GM21825 (cell line): ENCODE results near the gene DPH6.
A peak's percentile ranks its signal among the peaks of the same experiment; 100 is the strongest.

ENCODE experiments used
- ATAC-seq: cut with Tn5 transposase; IDR thresholded peaks from one replicate; pipeline ENCODE4 v1.9.1; 2021; ENCODE audit warnings: mild to moderate bottlenecking, moderate library complexity; ENCODE audit not compliant: unreplicated experiment

Gene DPH6

DNA sequence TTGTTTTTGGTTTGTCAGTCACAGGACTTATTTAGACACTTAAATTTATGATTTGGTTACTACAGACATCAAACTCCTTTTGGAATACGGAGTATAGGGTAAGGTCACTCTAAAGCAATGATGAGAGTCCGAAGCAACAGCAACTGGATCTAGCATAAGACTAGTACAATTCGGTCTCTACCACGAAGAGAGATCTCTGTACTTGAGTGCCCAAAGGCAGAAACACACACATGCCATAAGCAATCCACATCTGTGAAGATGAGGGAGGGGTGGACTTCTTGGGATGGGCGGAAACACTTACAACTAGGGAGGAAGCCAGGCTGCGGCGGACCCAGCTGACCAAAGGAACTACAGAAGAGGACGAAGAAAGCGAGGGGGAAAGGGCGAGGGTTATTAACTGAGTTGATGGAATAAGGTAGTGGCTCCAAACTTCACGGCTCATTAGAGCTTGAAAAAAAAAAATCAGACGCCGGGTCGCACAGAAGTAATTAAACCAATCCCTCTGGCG is 595 bp downstream of the DPH6 start:
- ATAC-seq, result peak; percentile 16

DNA sequence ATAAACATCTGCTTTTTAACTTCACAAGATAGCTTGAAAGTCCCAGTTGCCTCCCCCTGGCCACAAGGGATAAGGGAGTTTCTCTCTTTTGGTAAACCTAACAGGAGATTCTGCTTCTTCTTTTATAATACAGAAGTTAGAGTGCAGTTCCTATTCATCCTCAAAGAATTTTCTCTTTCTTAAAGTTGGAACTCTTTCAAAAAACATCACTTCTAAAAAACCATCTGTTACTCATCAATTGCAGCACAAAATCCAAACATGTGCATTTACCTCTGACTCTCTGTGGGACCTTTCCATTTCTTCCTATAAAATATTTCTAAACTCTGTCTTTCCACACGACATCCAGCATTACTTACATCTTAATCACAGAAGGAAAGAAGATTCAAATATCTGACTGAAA is 5.1 kb downstream of the DPH6 start:
- no peak for ATAC-seq

DNA sequence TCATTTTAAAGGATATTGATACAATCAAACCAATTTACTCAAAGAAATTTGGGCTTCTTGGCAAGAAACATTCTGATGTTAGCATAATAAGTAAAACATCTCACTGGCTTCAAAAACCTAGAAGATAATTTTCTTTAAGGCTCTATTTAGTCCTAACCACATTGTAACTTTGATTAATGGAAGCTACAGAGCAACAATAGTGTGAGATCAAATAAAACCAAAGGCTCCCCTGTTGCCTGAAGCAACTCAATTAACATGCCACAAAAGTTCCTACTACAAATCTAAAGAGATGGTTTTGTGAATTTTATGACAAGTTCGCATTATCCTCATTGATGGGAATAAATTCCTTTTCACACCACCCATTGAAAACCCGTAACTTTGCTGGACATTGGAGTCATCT is 5.9 kb downstream of the DPH6 start:
- ATAC-seq, result no peak

DNA sequence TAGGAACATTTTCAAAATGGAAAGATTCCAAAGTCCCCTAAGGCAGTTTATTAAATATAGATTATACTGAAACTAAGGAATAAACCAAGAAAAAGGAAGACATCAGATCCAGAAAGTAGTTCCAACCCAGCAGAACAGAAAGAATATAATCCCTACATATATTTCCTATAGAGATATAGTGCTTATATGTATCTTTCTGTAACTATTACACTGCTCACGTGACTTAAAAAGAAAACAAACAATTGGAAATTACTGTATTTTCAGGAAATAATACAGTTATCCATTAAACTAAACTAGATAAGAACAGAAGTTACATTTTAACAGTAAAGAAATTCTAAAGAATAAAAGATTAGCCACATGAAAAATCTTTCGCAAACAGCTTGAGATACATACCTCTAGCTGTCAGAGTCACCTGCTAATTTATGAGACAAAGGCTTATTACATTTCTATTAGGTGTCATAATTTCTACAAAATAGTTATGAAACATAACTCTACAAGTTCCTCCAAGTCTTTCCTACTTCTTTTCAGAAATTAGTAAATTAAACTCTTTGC is 10.5 kb downstream of the DPH6 start:
- no peak for ATAC-seq

DNA sequence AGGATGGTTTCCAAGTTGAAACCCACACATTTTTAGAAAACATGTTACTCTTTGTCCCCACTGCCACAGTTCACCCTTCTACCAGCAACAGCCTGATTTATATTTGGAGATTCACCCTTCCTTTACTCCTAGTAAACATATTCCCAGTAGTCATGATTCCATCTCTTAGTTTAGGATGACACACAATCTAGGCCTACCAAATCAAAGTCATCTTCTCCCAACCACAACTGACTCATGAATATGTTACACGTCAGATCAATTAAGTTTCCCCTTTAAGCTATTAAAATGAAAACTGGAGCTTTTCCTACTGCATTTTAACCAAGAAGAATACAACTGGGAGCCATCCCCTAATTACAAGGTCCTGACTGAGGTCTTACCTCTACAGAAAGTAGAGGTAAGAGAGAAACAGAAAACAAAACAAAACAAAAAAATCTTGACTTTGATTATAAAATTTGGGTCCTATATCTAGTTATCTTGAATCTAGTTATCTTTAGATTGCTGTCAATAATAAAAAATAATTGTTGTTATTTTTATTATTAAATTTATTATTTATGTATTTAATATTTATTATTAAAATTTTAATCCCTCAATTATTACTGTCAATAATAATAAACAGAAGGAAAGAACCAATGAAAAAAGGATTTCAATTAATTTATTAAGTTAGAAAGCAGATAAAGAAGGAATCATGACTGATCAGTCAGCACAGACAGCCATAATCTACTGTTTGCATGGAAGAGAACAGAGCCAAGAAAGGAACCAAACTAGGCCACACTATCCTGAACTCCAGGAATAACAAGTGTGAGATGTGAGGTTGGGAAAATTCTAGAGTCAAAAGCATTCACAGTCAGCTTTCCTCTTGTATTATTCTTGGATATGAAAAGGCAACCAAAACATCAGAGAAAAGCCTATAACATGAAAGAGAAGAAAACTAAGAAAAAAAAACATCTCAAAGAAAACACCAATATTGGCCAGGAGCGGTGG is 12.5 kb downstream of the DPH6 start:
- no peak for ATAC-seq

DNA sequence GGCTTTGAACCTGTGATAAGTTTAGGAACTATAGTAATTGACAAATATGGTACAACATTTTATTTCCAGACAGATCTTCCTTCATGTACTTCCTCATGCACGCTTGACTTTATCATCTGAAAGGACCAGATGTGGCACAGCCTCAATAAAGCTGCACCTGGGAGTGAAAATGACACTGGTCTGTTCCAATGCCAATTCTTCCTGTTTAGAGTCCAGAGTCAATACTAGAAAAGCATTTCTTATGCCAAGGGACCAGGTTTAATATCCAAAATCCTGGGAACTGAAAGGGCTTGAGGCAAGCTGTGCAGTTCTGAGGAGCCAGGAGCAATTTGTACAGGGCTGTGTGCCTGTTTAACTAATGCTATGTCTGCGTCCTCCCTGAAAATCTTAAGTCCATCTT is 15.3 kb downstream of the DPH6 start:
- no peak for ATAC-seq

DNA sequence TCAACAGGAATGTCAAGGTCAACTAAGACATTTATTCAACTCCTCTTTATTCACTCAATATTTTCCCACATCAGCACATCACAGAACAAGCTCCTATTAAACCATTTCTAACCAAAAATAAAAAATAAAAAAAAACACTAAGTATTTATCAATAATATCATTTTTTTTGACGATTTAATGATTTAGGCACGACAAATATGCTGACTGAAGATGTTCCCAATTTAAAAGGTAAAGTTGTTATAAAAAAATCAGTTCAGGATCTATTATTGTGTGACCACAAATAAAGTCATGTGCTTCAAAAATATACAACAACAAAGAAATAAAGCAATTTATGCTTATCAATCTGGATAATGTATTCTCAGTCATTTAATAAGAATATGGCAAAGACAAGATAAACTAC is 16.2 kb downstream of the DPH6 start:
- no peak for ATAC-seq

DNA sequence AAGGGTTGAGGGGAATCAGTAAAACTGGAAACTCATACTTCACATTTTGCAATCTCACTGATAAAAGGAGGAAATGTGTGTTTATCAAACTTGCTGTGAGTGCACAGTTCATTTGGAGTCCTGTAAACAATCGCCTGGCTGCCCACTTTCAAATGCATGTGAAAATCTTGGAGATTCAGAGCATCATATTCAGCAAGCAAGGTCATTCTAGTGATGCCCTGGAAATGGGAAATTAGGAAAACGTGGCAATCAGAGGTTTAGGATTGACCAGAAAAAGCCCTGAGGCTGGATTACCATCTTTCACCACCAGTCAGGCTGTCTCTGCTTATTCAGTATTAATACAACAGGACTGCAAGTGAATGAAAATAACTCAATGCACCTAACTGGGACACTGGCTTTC is 23.9 kb downstream of the DPH6 start:
- no peak for ATAC-seq

DNA sequence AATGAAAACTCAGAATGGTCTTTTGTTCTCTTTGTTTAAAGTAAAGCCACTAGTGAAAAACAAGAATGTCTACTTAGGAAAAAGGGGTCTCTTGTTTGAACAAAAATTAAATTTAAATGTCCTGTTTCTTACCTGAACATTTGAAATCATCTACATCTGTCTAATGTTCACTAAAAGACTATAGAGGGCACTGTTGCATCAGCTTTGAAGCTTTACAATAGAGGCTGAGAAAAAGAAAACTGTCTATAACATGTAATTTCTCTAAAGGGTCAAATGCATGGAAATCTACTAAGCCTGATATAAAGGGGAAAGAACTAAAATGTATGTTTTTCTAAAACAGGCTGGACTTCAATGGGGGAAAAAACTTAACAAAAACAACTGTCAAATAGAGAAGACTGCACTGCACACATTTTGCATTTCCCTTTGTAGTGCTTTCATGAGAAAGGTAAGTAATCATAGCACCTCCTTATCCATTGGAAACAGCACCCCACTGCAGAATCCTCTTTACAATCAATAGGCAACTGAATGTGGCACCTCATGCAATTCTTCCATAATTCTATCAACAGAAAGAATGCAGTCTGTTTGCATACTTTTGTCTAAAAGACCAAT is 26.3 kb downstream of the DPH6 start:
- ATAC-seq, result peak; percentile 67

DNA sequence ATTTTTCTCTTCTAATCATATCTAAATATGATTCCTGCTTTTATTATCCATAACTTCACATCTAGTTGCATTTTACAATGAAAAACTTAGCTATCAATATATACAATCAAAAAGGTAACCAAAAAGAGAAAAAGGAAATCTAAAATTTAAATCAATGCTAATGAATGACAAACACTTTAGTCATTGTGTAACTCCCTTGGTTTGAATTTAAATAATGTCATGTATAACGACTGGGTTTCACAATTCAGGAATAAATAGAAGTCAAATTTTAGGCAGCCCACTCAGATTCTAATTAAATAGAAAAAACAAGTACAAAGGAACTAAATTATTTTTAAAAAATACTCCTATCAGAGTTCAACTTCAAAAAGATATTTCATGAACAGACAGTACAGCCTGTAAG is 26.9 kb downstream of the DPH6 start:
- no peak for ATAC-seq

DNA sequence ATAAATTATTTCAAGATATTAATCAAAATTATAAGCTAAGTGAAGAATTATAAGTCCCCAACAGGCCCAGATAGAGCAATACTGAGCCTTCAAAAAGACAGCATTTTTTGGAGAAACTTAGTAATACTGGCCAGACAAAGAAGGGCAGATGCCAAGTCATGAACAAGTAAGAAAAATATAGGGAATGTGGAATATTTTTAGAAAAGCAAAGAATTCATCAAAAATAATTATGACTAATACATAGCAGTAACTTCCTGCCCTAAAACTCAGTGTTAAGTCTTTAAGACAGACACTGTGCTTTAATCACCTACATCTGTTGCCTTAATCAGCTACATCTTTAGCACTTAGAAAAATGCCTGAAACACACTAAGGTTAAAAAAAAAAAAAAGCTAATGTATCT is 31.2 kb downstream of the DPH6 start:
- ATAC-seq, result no peak

DNA sequence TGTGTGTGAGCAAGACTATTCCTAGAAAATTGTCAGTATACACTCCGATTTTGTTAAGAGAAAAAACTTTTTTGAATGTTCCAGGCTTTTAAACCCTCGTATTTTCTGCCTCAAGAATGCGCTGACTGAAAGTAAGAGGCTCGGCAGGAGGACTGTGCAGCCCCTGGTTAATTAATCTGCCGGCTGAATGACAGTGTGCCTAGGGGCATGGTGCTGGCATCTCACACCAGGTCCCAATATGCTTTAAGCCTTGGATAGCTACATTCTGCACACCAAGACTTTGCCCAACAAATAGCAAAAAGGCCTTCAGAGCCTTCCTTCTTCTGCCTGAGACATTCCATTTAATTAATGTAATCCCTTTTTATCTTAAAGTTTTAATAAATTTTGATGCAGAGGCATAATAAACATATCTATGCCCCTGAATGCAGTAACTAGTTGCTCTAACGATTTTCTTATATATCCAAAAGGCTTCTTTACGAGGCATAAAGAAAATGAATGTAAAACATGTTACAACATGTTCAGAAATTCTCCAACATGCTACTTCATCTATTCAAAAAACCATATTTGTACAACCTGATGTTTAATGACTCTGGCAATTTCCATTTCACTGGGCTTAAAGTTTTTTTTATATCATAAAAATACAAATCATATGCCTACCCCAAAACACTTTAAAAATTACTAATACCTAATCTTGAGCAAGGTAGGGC is 37.9 kb downstream of the DPH6 start:
- ATAC-seq, result no peak

DNA sequence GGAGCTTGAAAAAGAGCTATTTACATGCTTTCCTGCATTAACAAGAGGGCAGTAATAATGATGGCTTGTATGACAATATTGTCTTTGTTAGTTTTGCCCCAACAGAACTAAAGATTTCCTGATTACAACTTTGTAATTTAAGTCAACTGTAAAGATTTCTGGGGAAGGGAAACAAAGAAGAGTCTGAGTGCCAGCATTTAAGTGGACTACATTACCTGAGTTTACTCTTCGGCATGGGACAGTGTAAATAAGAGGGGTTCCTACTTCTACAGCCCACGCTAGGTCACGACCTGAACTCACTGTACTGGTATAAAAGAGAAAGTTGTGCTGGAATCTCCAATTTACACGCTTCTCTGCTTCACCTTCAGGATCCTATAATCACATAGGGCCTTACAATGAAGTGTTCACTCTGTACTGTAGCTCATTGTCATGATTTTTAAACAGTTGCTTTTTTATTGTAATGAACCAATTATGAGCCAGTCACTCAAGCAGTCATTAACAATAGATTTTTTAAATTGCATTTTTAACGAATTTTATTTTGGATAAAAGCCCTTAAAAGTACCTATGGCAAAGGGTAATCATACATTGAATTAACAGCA is 39.6 kb downstream of the DPH6 start:
- no peak for ATAC-seq

DNA sequence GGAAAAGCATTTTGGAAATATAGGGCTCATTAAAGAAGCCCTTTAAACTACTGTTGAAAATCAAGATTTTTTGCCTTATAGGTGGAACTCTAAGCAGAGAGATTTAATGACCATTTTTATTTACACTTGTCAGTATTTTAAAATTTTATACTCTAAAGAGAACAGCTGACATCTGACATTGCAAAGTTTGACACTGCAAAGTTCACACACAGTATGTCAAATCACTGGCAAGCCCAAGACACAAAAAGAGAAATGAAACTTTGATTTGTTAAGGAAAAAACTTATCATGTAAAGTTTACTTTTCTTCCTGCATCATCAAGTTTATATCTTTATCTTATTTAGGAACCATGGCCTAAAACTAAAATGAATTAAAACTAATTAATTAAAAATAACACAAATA is 40.2 kb downstream of the DPH6 start:
- no peak for ATAC-seq

DNA sequence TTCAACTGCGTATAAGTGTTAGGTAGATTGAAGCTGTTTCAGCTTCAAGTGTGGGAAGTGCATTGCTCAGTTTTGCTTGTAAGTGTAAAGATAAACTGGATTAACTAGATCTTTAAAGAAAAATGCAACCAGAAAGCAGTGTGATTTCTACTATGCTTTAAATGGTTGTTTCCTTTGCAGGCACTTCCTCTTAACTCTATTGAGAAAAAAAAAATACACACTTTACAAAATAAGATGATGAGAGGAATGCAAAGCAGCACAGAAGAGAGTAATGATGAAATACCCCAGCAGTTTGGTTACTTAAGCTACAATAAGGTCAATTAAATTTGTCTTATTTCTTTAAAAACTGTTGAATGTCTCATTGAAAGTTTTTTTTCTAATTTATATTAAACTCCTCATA is 40.8 kb downstream of the DPH6 start:
- ATAC-seq, result no peak

DNA sequence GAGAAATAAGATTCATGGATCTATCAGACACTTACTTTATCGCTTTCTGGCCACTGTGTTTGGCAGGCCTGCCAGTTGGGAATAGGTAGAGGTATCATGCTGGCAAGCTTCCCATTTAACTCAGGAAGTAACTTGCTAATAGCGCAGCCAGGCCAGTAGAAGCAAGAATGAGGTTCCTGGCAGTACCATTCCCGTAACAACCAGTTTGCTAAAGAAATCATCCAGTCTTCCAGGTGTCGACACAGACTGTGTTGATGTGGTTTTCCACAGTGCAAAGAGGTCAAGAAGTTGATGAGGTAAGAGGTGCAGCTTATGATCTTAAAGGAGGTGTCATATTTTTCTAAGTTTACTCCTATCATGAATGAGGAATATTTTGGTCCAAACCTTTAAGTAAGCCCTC is 46.2 kb downstream of the DPH6 start:
- no peak for ATAC-seq

DNA sequence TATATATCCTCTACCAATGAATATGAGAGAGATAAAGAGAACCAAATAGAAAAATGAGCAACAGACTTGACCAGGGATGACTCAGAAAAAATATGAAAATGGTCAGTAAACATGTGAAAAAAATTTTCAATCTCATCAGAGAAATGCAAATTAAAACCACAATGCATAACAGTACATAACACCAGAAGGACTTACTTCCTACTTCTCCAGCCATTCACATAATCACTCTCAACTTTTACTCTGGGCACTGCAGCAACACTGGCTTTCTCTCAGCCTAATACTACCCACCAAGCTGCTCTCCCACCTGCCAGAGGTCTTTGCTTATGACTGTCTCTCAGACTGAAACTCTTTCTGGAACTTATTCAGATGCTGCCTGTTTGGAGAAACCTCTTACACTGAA is 49.4 kb downstream of the DPH6 start:
- ATAC-seq, result peak; percentile 98

DNA sequence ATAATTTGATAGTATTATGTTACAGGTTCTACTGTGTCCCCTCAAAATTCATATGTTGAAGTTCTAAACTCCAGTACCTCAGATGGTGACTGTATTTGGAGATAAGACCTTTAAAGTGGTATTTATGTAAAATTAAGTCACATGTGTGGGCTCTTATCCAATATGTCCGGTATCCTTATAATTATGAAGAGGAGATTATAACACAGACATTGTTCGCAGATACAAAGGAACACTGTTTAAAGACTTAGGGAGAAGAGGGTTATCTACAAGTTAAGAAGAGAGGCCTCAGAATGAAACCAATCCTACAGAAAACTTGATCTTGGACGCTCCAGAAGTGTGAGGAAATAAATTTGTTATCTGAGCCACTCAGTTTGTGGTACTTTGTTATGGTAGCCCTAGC is 50.9 kb downstream of the DPH6 start:
- no peak for ATAC-seq

DNA sequence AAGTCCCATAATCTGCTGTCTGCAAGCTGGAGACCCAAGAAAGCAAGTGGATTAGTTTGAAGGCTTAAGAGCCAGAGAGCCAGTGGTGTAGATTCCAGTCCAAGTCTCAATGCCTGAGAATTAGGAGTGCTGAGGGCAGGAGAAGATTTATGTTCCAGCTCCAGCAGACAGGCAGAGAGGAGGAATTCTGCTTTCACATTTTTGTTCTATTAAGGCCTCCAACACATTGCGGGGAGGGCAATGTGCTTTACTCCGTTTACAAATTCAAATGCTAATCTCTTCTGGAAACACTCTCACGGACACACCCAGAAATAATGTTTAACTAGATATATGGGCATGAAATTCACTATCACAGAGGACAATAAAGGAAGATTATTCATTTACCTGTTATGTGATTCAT is 54.0 kb downstream of the DPH6 start:
- no peak for ATAC-seq

DNA sequence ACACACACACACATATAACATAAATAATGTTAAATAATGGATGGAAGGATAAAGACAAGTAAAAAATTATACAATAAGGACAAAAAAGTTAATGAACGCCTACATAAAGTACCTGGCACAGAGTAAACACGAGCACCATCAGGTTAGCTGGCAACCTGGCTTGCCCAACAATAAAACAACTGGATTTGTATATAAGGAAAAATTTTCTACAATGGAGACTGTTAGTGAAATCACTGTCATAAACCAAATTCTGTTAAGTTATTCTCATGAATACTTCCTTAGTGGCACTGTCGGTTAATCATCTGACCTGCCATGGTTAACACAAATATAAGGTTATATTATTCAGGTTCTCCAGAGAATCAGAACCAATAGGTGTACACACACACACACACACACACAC is 54.8 kb downstream of the DPH6 start:
- ATAC-seq, result no peak

DNA sequence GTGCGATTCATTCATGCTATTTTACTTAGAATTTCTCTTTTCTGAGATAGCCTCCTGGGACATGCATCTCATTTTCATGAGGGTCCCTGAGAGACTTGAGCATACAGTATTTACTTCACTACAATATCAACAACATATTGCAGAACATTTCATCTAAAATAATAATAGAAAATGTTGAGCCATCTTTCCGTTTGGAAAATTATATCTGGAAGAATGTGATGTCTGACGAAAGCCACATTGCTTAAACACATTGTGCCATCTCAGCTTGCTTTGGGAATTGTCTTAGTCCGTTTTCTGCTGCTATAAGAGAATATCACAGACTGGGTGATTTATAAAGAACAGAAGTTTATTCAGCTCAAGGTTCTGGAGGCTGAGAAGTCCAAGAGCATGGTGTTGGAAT is 55.5 kb downstream of the DPH6 start:
- ATAC-seq, result no peak
